GM21515 (cell line): ENCODE measurements around the gene CPA2.

Source experiments
- ATAC-seq: cut with Tn5 transposase; IDR thresholded peaks from one replicate; pipeline ENCODE4 v1.9.1; 2021; ENCODE audit not compliant: unreplicated experiment

CPA2 gene

DNA sequence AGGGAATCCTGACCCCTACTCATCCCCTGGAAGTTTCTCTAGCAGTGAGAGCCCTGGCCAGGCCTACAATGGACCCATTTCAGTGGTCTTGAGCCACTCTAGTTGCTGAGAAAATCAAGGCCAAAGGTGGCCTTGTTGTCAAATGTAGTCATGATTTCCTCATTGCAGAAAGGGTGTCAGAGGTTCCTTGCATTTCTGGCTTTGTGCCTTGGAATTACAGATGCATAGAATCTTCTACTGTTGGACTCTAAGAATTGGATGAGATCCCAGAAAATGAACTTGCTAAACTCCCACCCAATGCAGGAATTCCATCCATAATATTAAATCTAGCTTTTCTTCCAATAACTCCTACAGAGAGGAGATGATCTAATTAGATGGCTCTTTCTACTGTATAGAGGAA lies 12.2 kb downstream of the CPA2 start:
- no peak for ATAC-seq

DNA sequence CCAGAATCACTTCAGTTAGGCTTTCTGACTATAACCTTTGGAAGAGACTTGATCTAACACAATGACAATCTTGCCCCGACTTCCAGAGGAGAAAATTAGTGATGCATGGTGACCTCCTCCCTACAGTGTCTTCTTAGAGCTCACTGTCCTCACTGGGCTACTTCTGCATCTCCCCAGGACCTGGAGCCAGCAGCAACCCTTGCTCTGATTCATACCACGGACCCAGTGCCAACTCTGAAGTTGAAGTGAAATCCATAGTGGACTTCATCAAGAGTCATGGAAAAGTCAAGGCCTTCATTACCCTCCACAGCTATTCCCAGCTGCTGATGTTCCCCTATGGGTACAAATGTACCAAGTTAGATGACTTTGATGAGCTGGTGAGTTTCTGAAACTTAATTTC lies 12.6 kb downstream of the CPA2 start:
- no peak for ATAC-seq

DNA sequence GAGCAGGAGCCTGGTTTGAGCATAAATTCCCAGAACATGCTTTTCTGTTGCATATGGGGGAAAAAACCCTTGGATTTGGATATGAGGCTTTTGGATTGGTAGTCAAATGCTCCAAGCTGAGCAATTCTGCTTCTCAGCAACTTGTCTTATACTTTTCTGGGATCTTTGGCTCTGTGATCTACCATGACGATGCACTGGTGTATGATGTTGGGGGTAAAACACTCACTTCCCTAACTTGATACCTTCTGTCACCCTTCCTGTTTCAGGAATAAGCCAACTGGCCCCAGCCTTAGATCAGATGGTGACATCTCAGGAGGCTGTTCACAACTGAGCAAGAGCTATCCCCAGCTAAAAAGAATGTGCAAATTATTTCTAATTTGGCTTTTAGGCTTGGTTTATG lies 13.2 kb downstream of the CPA2 start:
- no peak for ATAC-seq

DNA sequence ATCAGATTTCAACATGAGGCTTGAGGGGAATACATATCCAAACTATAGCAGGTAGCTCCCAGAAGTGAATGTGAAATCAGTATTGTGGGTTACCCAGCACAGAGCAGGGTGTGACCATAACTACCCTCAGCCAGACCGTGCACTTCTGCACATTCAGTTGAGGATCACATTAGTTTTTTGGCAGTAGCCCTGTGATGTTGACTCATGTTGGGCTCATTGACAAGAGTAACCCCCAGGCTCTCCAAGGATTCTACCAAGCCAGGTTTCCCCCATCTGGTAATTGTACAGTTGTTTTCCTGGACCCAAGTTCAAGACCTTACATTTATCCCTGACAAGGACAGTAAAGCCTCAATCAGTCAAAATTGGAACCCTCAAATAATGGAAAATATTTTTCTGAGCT lies 14.6 kb downstream of the CPA2 start:
- no peak for ATAC-seq

DNA sequence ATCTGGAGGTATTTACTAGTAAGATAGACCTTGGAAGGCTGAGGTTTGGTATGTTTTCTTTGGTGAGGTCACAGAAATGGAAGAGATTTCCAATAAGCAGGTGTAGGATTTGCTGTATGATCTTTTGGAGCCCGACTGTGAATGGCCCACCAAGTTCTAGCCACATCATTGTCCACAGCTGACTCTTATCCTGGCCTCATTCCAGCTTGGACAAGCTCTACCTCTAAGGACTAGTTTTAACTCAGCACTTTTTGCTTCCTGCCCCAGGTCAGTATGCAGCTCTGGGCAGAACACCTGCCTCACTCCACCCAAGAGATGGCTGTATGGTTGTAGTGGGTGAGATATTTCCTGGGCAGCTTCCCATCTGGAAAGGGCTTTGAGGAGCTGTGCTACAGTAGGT lies 20.2 kb downstream of the CPA2 start:
- ATAC-seq, result no peak

DNA sequence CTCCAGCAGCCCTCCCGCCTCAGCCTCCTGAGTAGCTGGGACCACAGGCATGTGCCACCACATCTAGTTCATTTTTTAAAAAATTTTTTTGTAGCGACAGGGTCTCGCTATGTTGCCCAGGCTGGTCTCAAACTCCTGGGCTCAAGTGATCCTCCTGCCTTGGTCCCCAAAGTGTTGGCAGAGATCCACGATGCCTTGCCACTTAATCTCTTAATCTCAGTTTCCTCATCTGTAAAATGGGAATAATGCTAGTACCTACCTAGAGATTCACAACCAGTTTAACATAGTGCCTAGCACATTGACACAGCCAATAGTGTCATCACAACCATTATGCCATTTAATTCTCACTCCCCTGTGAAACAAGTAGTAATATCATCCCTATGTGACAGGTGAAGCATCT lies 21.5 kb downstream of the CPA2 start:
- ATAC-seq, result no peak

DNA sequence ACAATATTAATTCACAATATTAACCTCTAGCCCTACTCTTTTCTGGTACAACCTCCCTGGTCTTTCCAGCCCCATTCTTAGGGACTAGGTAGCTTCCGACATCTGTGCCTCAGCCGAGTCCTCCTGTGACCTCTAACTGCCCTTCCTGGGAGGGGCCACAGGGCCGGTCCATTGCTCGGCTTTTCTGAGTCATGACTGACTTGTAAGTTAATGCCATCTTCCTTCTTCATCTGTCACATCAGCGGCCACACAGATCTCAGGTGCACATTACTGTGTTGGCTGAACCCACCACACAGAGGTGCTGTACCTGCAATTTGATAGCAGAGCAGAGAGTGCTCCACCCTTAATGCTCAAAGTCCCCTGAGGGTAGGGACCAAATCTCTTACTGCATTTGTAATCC lies 22.2 kb downstream of the CPA2 start:
- ATAC-seq, result no peak

DNA sequence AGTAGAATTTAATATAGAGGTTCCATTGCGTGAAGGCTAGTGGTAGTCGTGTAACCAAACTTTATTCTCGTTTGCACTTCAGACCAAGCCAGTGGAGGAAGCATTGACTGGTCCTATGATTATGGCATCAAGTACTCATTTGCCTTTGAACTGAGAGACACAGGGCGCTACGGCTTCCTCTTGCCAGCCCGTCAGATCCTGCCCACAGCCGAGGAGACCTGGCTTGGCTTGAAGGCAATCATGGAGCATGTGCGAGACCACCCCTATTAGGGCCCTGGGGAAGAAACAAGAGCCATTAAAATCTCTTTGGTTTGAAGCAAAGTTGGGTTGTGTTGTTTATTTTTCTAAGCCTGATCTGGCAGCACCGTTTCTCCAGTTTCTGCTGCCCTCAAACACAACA lies 22.8 kb downstream of the CPA2 start:
- no peak for ATAC-seq

DNA sequence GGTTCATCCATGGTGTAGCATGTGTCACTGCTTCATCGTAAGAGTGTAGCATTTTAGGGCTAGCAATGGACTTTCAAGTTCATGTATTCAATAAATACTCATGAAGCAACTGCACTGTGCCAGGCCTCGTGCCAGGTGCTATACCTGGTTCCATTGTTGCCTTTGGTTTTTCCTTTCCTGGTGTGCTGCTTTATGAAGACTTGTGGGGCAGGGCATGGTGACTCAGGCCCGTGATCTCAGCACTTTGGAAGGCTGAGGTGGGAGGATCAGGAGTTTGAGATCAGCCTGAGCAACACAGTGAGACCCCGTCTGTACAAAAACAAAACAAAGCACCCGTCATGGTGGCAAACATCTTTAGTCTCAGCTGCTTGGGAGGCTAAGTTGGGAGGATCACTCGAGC lies 24.1 kb downstream of the CPA2 start:
- no peak for ATAC-seq

DNA sequence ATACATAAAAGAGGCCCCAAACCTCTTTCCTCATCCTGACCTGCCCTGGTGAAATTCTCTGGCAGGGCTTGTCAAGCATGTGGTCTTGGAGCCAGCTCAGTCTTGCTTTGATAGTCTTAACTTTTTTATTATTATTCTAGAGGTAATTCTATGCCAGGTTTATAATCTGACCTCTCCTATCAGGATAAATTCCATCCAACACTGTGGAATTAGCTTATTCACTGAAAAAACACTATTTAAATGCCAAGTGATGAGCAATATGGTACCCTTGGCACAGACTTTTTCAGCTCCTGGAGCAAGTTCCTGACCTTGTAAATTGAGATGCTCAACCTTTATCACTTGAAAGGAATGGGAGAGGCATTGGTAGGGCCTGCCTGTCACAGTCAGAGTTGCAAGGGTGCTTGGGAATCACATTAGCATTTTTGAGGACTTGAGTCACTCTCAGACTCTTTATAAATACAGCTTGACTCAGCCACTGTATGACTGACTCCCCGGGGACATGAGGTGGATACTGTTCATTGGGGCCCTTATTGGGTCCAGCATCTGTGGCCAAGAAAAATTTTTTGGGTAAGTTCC lies 26.1 kb downstream of the CPA2 start, which contains the start of gene CPA4:
TSS of gene CPA4 (plus strand) at position 480 of the 576 bp plus-strand sequence. CDS start at position 500, 20 bp downstream.
- ATAC-seq, result no peak

DNA sequence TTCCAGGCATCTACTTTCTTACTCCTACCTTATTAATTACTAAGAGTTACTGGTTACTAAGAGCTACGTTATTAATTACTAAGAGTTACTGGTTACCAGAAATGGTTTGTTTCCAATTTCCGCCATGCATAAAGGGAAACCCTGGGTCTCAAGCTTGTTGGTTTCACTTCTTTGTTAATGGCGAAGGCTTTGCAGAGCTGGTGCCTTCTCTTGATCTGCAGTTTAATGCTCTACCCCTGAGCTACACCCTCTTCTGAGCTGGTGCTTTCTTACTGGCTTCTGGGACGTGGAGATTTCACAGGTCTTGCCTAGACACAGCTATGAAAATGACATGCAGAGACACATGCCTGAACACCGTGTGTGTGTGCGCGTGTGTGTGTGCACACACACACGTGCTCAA lies 26.9 kb downstream of the CPA2 start:
- ATAC-seq, result no peak

DNA sequence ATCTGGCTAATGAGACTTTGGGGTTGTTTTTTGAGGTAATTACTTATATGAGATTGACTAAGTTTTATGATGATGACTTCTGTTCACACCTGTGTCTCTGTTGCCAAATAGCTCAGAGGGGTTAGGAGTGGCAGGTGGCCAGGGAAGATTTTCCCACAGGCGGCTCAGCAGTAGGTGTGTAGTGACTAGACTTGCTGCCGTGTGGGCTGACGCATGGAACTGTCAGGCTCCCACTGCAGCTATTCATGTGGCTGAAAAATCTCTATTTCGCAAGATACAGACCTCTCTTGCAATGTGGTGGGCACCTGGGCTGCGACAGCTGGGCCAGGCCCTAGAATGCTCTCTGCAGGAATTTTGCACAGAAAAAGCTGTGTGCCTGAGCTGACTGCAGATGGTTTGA lies 27.7 kb downstream of the CPA2 start:
- ATAC-seq, result no peak

DNA sequence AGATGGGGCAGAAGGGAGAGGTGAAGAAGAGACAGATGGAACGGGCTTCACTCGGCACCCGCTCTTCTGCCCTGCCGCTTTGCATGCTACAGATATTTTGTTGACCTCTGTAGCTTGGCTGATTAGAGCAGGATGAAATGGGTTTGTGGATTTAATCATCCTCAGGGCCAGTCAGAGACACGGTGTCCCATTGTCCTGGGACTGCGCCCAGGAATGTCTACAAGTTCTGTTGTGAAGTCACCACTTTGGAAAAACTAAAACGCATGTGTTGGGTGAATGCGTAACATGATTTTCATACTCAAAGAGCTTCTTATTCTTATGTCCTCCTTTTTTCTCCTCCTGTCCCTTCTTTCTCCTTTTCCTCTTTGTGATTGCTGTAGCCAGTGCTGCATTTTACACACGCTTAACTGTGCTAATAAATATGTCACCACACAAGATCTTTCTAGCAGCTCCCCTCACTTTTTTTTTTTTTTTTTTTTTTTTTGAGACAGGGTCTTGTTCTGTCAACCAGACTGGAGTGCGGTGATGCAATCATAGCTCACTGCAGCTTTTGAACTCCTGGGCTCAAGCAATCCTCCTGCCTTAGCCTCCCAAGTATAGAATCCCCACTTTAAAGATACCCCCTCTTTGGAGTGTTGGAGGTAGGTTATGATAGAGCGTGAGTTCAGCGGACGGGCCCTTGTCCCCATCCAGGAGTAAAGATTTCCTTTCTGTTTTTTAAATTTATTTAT lies 29.7 kb downstream of the CPA2 start:
- no peak for ATAC-seq

DNA sequence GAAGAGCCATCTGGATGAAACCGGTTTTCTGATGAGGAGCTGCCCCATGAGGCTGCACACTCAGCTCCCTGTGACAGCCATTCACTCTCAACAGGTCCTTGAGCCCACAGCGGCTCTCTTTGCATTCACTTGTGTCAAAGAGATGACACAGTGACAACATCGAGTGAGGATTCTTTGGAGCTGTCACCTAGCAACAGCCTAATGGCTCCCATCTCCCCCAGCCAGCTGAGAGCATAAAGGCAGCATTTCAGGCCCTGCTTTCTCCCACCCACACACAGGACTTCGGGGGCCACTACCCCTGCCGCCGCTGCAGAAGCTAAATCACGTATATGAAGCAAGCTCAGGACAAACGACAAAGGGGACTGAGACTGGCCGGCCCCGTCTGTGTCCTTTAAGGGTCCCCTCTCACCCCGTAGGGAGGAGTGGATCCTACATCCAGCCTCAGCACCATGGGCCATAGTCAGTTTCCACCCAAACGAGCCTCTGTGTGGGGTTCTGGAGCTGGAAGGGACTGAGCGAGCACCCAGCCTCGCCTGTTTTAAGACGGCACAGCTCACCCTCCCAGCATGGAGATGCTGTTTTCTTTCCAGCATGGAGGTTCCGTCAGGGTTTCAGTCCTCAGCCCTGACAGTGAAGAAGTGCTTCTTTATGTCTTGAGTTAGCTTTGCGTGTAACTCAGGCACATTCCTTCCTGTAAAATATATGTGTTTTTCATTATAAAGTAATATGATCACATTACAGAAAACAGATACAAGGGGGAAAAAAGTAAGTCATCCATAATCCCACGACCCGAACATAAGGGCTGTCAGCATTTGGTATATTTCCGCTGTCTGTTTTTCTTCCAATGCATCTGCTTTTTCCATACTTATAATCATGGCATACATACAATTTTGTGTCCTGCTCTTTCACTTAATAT lies 31.2 kb downstream of the CPA2 start:
- no peak for ATAC-seq

DNA sequence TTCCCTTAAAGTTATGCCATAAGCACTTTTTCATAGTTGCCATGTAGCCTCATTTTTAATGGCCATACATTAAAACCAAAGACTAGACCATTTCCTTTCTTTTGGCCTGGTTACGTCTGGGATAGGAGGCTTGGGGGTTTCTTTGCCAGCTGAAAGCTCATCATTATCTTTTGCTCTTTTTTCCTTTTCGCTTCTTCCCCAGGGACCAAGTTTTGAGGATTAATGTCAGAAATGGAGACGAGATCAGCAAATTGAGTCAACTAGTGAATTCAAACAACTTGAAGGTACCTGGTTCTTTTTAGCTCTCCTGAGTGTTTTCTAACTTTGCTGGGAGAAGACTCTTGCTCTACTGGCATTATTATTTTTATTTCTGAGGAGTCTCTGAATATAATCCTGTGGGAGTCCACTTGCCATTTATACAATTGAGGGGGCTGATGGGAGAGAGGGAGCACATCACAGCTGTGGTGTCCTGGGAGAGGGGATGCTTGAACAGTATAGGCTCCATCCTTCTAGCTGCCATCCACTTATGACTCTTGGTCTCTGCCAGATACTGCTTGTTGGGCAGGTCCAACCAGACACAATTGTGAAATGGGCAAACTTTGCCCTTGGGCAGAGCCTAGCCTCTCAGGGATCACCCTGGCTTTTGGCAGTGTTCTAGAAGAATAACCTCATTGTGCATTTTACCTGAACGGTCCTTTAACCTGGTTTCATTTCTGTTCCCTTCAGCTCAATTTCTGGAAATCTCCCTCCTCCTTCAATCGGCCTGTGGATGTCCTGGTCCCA lies 32.1 kb downstream of the CPA2 start:
- no peak for ATAC-seq

DNA sequence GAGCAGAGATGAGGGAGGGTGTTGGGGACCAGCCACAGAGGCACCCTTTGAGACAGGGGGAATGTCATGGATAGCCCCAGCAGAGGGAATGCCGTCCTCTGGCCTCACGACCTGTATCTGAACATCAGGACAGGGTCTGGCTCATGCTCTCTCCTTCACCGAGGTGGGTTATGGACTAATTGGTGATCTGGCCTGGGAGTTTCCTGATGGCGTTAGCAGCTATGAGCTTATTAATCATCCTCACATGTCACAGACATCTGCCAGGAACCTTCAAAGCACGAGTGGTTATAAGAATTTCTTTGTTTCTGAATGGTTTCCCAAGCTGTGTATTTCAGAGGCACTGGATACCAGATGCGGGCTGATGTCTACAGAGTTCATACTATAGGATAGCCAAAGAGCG lies 33.2 kb downstream of the CPA2 start:
- no peak for ATAC-seq

DNA sequence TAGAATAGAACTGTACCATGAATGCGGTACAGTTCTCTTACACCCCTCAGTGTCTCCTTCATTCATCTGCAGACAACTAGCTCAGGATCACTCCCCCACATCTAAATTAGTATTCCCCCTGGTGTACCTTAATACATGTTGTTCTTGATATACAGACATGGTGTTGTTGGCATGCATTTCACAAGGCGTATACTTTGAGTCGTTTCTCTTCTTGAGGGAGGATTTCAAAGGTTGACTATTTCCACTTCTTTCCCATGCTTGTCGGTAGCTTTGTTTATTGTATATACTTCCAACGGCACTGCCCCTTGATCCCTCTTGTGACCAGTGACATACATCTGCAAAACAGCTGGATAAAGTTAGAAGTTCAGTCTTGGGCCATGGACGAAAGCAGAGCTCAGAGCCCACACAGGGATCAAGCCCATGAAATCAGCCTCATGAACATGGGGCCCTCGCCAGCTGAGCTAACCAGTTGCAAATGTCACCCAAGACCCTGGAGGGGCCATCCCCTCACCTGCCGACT lies 34.9 kb downstream of the CPA2 start:
- no peak for ATAC-seq

DNA sequence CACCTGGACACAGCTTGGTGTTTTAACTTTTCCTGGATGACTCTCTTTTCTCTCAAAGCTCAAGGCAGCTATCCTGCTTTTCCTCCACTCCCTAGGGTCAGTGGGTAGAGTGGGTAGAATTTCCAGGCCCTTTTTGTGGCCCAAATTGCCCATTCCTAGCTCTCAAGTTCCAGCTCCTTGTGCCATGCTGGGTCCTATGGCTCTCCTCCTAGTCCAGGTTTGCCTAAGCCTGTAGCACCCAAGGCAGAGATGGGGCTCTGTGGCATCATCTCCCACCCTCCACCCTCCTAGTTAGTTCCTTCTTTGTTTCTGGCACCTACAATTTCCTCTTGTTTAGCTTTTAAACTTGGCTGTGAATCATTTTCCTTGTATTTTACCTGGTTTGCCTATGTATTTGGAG lies 36.0 kb downstream of the CPA2 start:
- no peak for ATAC-seq

DNA sequence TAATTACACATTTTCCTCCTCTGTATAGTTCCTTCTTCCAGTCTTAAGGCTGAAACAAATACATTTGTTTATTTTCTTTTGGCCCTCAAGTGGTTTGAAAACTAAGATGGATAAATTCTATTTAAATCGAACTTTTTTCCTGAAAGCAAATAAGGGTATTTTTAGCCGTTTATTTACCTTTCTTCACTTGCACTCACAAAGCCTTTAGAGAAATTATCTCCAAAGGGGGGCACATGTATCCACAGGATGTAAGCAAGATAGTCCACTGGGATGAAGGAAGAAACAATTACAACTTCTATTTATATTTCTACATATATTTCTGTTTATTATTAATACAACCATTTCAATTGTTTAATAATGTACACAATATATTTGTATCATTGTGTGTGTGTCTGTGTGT lies 36.5 kb downstream of the CPA2 start:
- ATAC-seq, result no peak

DNA sequence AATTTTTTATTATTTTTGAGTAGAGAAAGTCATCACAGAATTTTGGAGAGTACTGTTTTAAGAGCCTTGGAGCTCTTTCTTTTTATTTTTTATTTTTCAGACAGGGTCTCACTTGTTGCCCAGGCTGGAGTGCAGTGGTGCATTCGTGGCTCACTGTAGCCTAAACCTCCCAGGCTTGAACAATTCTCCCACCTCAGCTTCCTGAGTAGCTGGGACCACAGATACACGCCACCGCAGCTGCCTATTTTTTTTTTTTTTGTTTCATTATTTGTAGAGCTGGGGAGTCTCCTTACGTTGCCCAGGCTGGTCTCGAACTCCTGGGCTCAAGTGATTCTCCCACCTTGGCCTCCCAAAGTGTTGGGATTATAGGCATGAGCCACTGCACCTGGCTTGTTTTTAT lies 36.9 kb downstream of the CPA2 start:
- ATAC-seq, result no peak

DNA sequence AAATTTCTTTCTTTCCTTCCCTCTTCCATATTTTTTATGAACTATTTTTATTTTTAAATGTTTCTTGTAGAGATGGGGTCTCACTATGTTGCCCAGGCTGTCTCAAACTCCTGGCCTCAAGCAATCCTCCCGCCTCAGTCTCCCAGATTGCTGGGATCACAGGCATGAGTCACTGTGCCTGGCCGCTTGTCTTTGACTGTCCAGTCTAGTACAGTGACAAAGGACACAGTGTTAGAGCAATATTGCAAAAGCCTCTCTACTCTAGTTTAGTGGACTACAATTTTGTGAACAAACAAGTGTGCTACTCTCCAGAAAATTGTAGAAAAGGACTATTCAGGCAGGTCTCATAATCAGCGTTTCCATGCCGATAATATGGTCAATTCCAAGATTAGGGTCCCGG lies 37.3 kb downstream of the CPA2 start:
- ATAC-seq, result no peak
